Measurements from ENCODE around the gene MDN1. TPM values are rescaled to one million over a fixed set of nuclear protein-coding genes. Genes with fewer than 3 reads are reported as not detected.

The MDN1 gene
- total RNA-seq, 2 experiments from 2014 or later: 38.2 to 39.4 TPM

- Mint-ChIP-seq H3K27ac (no peak overlapping the region), H3K36me3 (ENCODE audit: low read depth) (peaks cover 14% of the 10 kb centered on the region), H3K9me3 (no peaks in the 10 kb centered on the region), H3K4me1 (peaks cover 8% of the 10 kb centered on the region), H3K4me3 (no peak overlapping the region), H3K27me3 (no peaks in the 10 kb centered on the region)
- ChIA-PET POLR2A (interaction anchor here (0.6 to 2.3 kb wide), 2 partner anchors 14 to 25 kb away, joined by 3 to 9 read pairs; partner anchors contain the start of gene MDN1), CTCF (interaction anchor here (0.6 to 1.1 kb wide), 3 partner anchors 13 to 455 kb away, joined by 3 read pairs; no protein-coding TSS in a partner anchor)
- no peak for DNase-seq
These were observed 13.7 kb downstream of the MDN1 start for GRCh38 chr6:89805814-89806371.

- Mint-ChIP-seq H3K27ac (no peak overlapping the region), H3K4me3 (no peak overlapping the region), H3K9me3 (no peaks in the 10 kb centered on the region), H3K36me3 (ENCODE audit: low read depth) (peaks cover 19% of the 10 kb centered on the region), H3K27me3 (no peaks in the 10 kb centered on the region), H3K4me1 (no peaks in the 10 kb centered on the region)
- DNase-seq: no peak
- CTCF ChIA-PET: interaction anchor here (1.2 kb wide), 1 partner anchor 9 kb away, joined by 3 read pairs; no protein-coding TSS in a partner anchor
- POLR2A ChIA-PET: interaction anchor here (0.7 to 1.6 kb wide), 2 partner anchors 16 to 26 kb away, joined by 3 to 5 read pairs; partner anchors contain the start of genes CASP8AP2 and MDN1
These were observed 16.3 kb downstream of the MDN1 start for GRCh38 chr6:89803271-89803670.

GRCh38 chr6:89799756-89800155, 19.8 kb downstream of the MDN1 start:
- Mint-ChIP-seq H3K9me3 (no peaks in the 10 kb centered on the region), H3K27me3 (no peaks in the 10 kb centered on the region), H3K36me3 (ENCODE audit: low read depth) (peaks cover 32% of the 10 kb centered on the region), H3K4me1 (peaks cover 7% of the 10 kb centered on the region), H3K27ac (no peak overlapping the region), H3K4me3 (no peak overlapping the region)
- no peak for DNase-seq
- ChIA-PET POLR2A (no interaction called here), CTCF (no interaction called here)

DNA sequence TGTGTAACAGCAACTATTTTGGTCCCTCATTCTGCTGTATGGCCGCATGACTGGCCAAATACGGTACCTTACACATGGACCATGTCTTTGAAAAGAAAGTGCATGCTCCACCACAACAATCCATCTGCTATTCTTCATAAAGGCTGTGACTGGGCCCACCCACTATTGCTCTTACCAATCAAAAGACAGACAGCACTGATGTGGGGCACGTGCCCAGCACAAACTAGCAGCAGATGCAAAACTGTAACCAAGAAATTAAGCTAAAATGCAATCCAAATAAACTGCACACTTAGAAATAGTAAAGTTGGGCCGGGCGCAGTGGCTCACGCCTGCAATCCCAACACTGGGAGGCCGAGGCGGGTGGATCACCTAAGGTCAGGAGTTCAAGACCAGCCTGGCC, 20.5 kb downstream of the MDN1 start:
- Mint-ChIP-seq H3K36me3 (ENCODE audit: low read depth) (peaks cover 36% of the 10 kb centered on the region), H3K4me1 (peaks cover 13% of the 10 kb centered on the region), H3K4me3 (no peak overlapping the region), H3K9me3 (no peaks in the 10 kb centered on the region), H3K27me3 (no peaks in the 10 kb centered on the region), H3K27ac (no peak overlapping the region)
- ChIA-PET POLR2A (interaction anchor here (1.0 kb wide), 1 partner anchor 61 kb away, joined by 3 read pairs; no protein-coding TSS in a partner anchor), CTCF (no interaction called here)
- no peak for DNase-seq

DNA sequence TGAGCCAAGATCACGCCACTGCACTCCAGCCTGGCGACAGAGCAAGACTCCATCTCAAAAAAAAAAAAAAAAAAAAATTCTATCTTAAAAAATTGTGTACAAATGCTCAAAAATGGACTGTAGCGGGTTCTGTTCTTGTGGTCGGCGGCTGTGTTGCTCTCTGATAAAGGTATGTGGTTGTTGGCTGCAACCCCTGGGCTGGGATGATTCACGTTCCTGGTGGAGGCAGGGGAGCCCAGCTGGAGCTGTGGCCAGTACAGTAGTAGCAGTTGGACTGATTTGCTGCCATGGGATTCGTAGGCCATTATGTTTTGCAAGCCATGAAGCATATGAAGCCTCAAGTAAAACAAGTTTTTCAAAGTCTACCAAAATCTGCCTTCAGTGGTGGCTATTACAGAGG, 22.3 kb downstream of the MDN1 start:
- no peaks in the 10 kb centered on the region for H3K27me3 Mint-ChIP-seq
- peaks cover 45% of the 10 kb centered on the region for H3K36me3 Mint-ChIP-seq (ENCODE audit: low read depth)
- ChIA-PET POLR2A (interaction anchor here (0.6 to 1.4 kb wide), 2 partner anchors 23 to 356 kb away, joined by 3 read pairs; partner anchors contain the start of gene MDN1), CTCF (interaction anchor here (0.7 kb wide), 1 partner anchor 366 kb away, joined by 5 read pairs; no protein-coding TSS in a partner anchor)
- H3K4me3 Mint-ChIP-seq: no peak overlapping the region
- H3K27ac Mint-ChIP-seq: peak overlapping the region; percentile 26
- DNase-seq: no peak
- H3K9me3 Mint-ChIP-seq: no peaks in the 10 kb centered on the region
- H3K4me1 Mint-ChIP-seq: peaks cover 26% of the 10 kb centered on the region

- Mint-ChIP-seq H3K4me3 (peak overlapping the region; percentile 48), H3K36me3 (ENCODE audit: low read depth) (peaks cover 38% of the 10 kb centered on the region), H3K27ac (peak overlapping the region; percentile 87), H3K9me3 (no peaks in the 10 kb centered on the region), H3K4me1 (peaks cover 26% of the 10 kb centered on the region), H3K27me3 (no peaks in the 10 kb centered on the region)
- ChIA-PET CTCF (interaction anchor here (0.5 to 2.0 kb wide), 3 partner anchors 10 to 362 kb away, joined by 3 to 4 read pairs (median 3); no protein-coding TSS in a partner anchor), POLR2A (interaction anchor here (3.2 to 4.1 kb wide), 2 partner anchors 25 to 35 kb away, joined by 17 to 18 read pairs; partner anchors contain the start of genes CASP8AP2 and MDN1)
- peak; percentile 30 for DNase-seq
These were observed 25.3 kb downstream of the MDN1 start for GRCh38 chr6:89794324-89794723.

GRCh38 chr6:89793586-89793985, 26.0 kb downstream of the MDN1 start:
- H3K27ac Mint-ChIP-seq: peak overlapping the region; percentile 87
- peaks cover 26% of the 10 kb centered on the region for H3K4me1 Mint-ChIP-seq
- H3K4me3 Mint-ChIP-seq: no peak overlapping the region
- DNase-seq: no peak
- no peaks in the 10 kb centered on the region for H3K27me3 Mint-ChIP-seq
- no peaks in the 10 kb centered on the region for H3K9me3 Mint-ChIP-seq
- POLR2A ChIA-PET: interaction anchor here (3.2 to 4.1 kb wide), 2 partner anchors 26 to 36 kb away, joined by 17 to 18 read pairs; partner anchors contain the start of genes CASP8AP2 and MDN1
- CTCF ChIA-PET: interaction anchor here (0.7 to 2.0 kb wide), 15 partner anchors 12 to 361 kb away, joined by 3 to 7 read pairs (median 3); partner anchors contain the start of genes CASP8AP2, LYRM2 and MDN1
- peaks cover 42% of the 10 kb centered on the region for H3K36me3 Mint-ChIP-seq (ENCODE audit: low read depth)

GRCh38 chr6:89792881-89793280, 26.7 kb downstream of the MDN1 start:
- ChIA-PET POLR2A (interaction anchor here (3.2 to 4.1 kb wide), 2 partner anchors 27 to 37 kb away, joined by 17 to 18 read pairs; partner anchors contain the start of genes CASP8AP2 and MDN1), CTCF (interaction anchor here (0.7 to 2.0 kb wide), 15 partner anchors 13 to 361 kb away, joined by 3 to 7 read pairs (median 3); partner anchors contain the start of genes CASP8AP2, LYRM2 and MDN1)
- H3K27me3 Mint-ChIP-seq: no peaks in the 10 kb centered on the region
- peak; percentile 49 for DNase-seq
- H3K27ac Mint-ChIP-seq: peak overlapping the region; percentile 73
- H3K4me3 Mint-ChIP-seq: no peak overlapping the region
- H3K9me3 Mint-ChIP-seq: no peaks in the 10 kb centered on the region
- H3K4me1 Mint-ChIP-seq: peaks cover 26% of the 10 kb centered on the region
- H3K36me3 Mint-ChIP-seq (ENCODE audit: low read depth): peaks cover 47% of the 10 kb centered on the region

GRCh38 chr6:89790403-89790802, 29.2 kb downstream of the MDN1 start:
- peaks cover 26% of the 10 kb centered on the region for H3K4me1 Mint-ChIP-seq
- DNase-seq: no peak
- ChIA-PET CTCF (interaction anchor here (0.9 kb wide), 1 partner anchor 25 kb away, joined by 3 read pairs; no protein-coding TSS in a partner anchor), POLR2A (interaction anchor here (1.0 kb wide), 1 partner anchor 39 kb away, joined by 3 read pairs; no protein-coding TSS in a partner anchor)
- peaks cover 56% of the 10 kb centered on the region for H3K36me3 Mint-ChIP-seq (ENCODE audit: low read depth)
- H3K27me3 Mint-ChIP-seq: no peaks in the 10 kb centered on the region
- H3K9me3 Mint-ChIP-seq: no peaks in the 10 kb centered on the region
- H3K27ac Mint-ChIP-seq: no peak overlapping the region
- no peak overlapping the region for H3K4me3 Mint-ChIP-seq

- no peak overlapping the region for H3K27ac Mint-ChIP-seq
- H3K9me3 Mint-ChIP-seq: no peaks in the 10 kb centered on the region
- peaks cover 22% of the 10 kb centered on the region for H3K4me1 Mint-ChIP-seq
- H3K36me3 Mint-ChIP-seq (ENCODE audit: low read depth): peaks cover 56% of the 10 kb centered on the region
- ChIA-PET CTCF (interaction anchor here (0.9 kb wide), 1 partner anchor 24 kb away, joined by 3 read pairs; no protein-coding TSS in a partner anchor), POLR2A (interaction anchor here (1.0 kb wide), 1 partner anchor 39 kb away, joined by 3 read pairs; no protein-coding TSS in a partner anchor)
- no peak for DNase-seq
- H3K27me3 Mint-ChIP-seq: no peaks in the 10 kb centered on the region
- no peak overlapping the region for H3K4me3 Mint-ChIP-seq
These were observed 29.6 kb downstream of the MDN1 start for GRCh38 chr6:89789980-89790379.

GRCh38 chr6:89787660-89788328, 31.8 kb downstream of the MDN1 start:
- H3K4me1 Mint-ChIP-seq: peaks cover 2% of the 10 kb centered on the region
- H3K27me3 Mint-ChIP-seq: no peaks in the 10 kb centered on the region
- POLR2A ChIA-PET: interaction anchor here (1.6 kb wide), 1 partner anchor 41 kb away, joined by 4 read pairs; the partner anchor contains the start of gene CASP8AP2
- no peak overlapping the region for H3K27ac Mint-ChIP-seq
- CTCF ChIA-PET: no interaction called here
- peaks cover 57% of the 10 kb centered on the region for H3K36me3 Mint-ChIP-seq (ENCODE audit: low read depth)
- no peaks in the 10 kb centered on the region for H3K9me3 Mint-ChIP-seq
- H3K4me3 Mint-ChIP-seq: no peak overlapping the region
- DNase-seq: no peak

- no peak overlapping the region for H3K4me3 Mint-ChIP-seq
- no peak for DNase-seq
- H3K4me1 Mint-ChIP-seq: peaks cover 2% of the 10 kb centered on the region
- no peaks in the 10 kb centered on the region for H3K27me3 Mint-ChIP-seq
- H3K27ac Mint-ChIP-seq: no peak overlapping the region
- ChIA-PET POLR2A (no interaction called here), CTCF (no interaction called here)
- H3K9me3 Mint-ChIP-seq: no peaks in the 10 kb centered on the region
- peaks cover 61% of the 10 kb centered on the region for H3K36me3 Mint-ChIP-seq (ENCODE audit: low read depth)
These were observed 32.6 kb downstream of the MDN1 start for GRCh38 chr6:89786970-89787369.

DNA sequence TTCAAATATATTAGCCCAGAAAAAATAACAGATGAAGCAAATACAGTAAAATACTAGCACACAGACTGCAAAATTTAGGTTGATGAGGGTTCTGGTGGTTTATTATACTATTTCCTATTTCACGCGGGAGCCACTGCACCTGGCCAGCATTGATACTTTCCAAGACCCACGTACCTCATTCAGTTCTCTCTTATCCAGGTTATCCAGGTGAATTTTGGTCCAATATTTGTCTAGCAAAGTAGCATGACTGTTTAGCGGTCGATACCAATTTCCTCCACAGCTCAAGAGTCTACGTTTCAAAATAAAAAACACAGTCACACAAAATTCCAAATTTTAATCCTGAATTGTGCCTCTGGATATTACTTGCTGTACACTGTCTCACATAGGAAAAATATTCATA, 34.8 kb downstream of the MDN1 start:
- Mint-ChIP-seq H3K36me3 (ENCODE audit: low read depth) (peaks cover 75% of the 10 kb centered on the region), H3K4me1 (peaks cover 2% of the 10 kb centered on the region), H3K4me3 (no peak overlapping the region), H3K9me3 (no peaks in the 10 kb centered on the region), H3K27ac (no peak overlapping the region), H3K27me3 (no peaks in the 10 kb centered on the region)
- ChIA-PET POLR2A (no interaction called here), CTCF (no interaction called here)
- no peak for DNase-seq

All from activated CD4-positive, alpha-beta memory T cell treated with anti-CD3 and anti-CD28 coated beads, Interleukin-2, amount 10 ng/mL, durations not matched to agents 7 days and 5 days (primary cell).